Esophagus squamous epithelium (tissue), 4 donors: ENCODE measurements around the gene ABHD17A.

Experiments used
- POLR2A ChIP-seq, 4 donors: fragments of 450-650 bp; IDR thresholded peaks; one replicate each; pipeline ENCODE4 v1.6.1; 2017; ENCODE audit warnings: antibody characterized with exemption in 4 of 4, mild to moderate bottlenecking in 4 of 4, moderate library complexity in 3 of 4
- TF ChIP-seq, protein P1 (sequence below), 6 experiments: fragments of 450-650 bp in 4 of 6; fragments of 200-600 bp in 2 of 6; sonication (generic) in 2 of 6; IDR thresholded peaks; one replicate each; pipeline ENCODE4 v1.5.1; 2016 to 2019; ENCODE audit warnings: antibody characterized with exemption in 6 of 6, mild to moderate bottlenecking in 4 of 6, moderate library complexity in 4 of 6

- TF ChIP-seq POLR2A (IDR thresholded peaks at IDR 0.05): no peak
- TF ChIP-seq, protein P1, sequence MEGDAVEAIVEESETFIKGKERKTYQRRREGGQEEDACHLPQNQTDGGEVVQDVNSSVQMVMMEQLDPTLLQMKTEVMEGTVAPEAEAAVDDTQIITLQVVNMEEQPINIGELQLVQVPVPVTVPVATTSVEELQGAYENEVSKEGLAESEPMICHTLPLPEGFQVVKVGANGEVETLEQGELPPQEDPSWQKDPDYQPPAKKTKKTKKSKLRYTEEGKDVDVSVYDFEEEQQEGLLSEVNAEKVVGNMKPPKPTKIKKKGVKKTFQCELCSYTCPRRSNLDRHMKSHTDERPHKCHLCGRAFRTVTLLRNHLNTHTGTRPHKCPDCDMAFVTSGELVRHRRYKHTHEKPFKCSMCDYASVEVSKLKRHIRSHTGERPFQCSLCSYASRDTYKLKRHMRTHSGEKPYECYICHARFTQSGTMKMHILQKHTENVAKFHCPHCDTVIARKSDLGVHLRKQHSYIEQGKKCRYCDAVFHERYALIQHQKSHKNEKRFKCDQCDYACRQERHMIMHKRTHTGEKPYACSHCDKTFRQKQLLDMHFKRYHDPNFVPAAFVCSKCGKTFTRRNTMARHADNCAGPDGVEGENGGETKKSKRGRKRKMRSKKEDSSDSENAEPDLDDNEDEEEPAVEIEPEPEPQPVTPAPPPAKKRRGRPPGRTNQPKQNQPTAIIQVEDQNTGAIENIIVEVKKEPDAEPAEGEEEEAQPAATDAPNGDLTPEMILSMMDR (IDR thresholded peaks at IDR 0.05): no peak
Measured at GRCh38 chr19:1910177-1910576, 24.9 kb upstream of the ABHD17A start.
